HepG2 (cell line): ENCODE data around the gene C13orf42. TPM values are rescaled to one million over a fixed set of nuclear protein-coding genes. Genes with fewer than 3 reads are reported as not detected.

Experiments used
- ATAC-seq: fragments of 200-7000 bp; cut with Tn5 transposase; 3 replicates; pipeline ENCODE4 v1.9.1; 2020; ENCODE audit warnings: mild to moderate bottlenecking, moderate library complexity
- BruUV-seq: library from RNA; stranded (reverse); fragments of 400-500 nt; replicated peaks from 2 replicates; lab custom pipeline; 2021; lab: Mats Ljungman, UMichigan
- CTCF ChIA-PET: fragments of 300-600 bp; formaldehyde crosslinking; extraction: SDS; loops from one replicate; lab custom pipeline; 2021; ENCODE audit warnings: low total read pairs, inconsistent platforms, low intra/inter-chr PET ratio; lab: Yijun Ruan, JAX
- POLR2A ChIA-PET: fragments of 350-600 bp; sonication (Branson Sonifier 250); formaldehyde crosslinking; loops from one replicate; lab custom pipeline; 2020; ENCODE audit warnings: antibody characterized with exemption, inconsistent platforms; lab: Yijun Ruan, JAX
- DNase-seq: peaks from one replicate; pipeline ENCODE4 v3.0.0-alpha.2; 2015; ENCODE audit warnings: low spot score
- FAIRE-seq: peaks from 3 replicates; lab custom pipeline; 2011; peaks lifted over from hg19 to GRCh38; lab: Jason Lieb, UNC
- H2AFZ ChIP-seq: one replicate; pipeline ENCODE4 v1.6.1; 2011; ENCODE audit warnings: low read length, inconsistent platforms
- H3K27ac ChIP-seq: fragments of 300-600 bp; 3 replicates; pipeline ENCODE4 v1.8.0; 2011; ENCODE audit warnings: mixed run types, mild to moderate bottlenecking, mixed read lengths, low read length, inconsistent platforms; ENCODE audit not compliant: insufficient read depth; ENCODE audit errors: extremely low read length
- H3K27me3 ChIP-seq, 2 experiments: fragments of 200-600 bp in 1 of 2; 2 replicates in 1 of 2; 3 replicates in 1 of 2; pipeline versions ENCODE4 v1.6.0 to v1.8.0; 2011; ENCODE audit warnings: low read length in 2 of 2, mild to moderate bottlenecking in 2 of 2, moderate library complexity in 2 of 2, inconsistent platforms in 1 of 2; ENCODE audit not compliant: insufficient read depth in 2 of 2, control insufficient read depth in 1 of 2
- H3K36me3 ChIP-seq, 2 experiments: fragments of 200-600 bp in 1 of 2; replicated peaks in 1 of 2; 2 replicates in 1 of 2; 3 replicates in 1 of 2; pipeline versions ENCODE4 v1.5.1 to v1.8.0; 2011; ENCODE audit warnings: low read length in 2 of 2, inconsistent platforms in 1 of 2; ENCODE audit not compliant: insufficient read depth in 2 of 2, control insufficient read depth in 1 of 2
- H3K4me1 ChIP-seq: 2 replicates; pipeline ENCODE4 v1.5.1; 2012; ENCODE audit warnings: low read length, inconsistent platforms; ENCODE audit not compliant: insufficient read depth
- H3K4me2 ChIP-seq: 2 replicates; pipeline ENCODE4 v1.6.0; 2011; ENCODE audit warnings: low read depth, low read length, inconsistent platforms
- H3K4me3 ChIP-seq, 3 experiments: fragments of 200-600 bp in 1 of 3; sonication (generic), shearing (Covaris generic) in 1 of 3; replicated peaks in 1 of 3; 2 replicates each; pipeline ENCODE4 v1.5.1; 2011 to 2016; ENCODE audit warnings: low read length in 3 of 3, inconsistent platforms in 2 of 3, low read depth in 2 of 3, mild to moderate bottlenecking in 2 of 3, control low read depth in 1 of 3, mixed read lengths in 1 of 3; ENCODE audit not compliant: insufficient read depth in 1 of 3
- H3K79me2 ChIP-seq: one replicate; pipeline ENCODE4 v1.6.1; 2011; ENCODE audit warnings: low read length, inconsistent platforms; ENCODE audit not compliant: insufficient read depth
- H3K9ac ChIP-seq: 2 replicates; pipeline ENCODE4 v1.6.0; 2011; ENCODE audit warnings: mild to moderate bottlenecking, low read depth, low read length, inconsistent platforms; ENCODE audit not compliant: insufficient read depth
- H3K9me3 ChIP-seq: 2 replicates; pipeline ENCODE4 v1.5.1; 2012; ENCODE audit warnings: mild to moderate bottlenecking, low read length
- H4K20me1 ChIP-seq: 2 replicates; pipeline ENCODE4 v1.6.0; 2011; ENCODE audit warnings: inconsistent platforms, mild to moderate bottlenecking, low read length, moderate library complexity; ENCODE audit not compliant: insufficient read depth
- AGO1 ChIP-seq: fragments of 200-400 bp; formaldehyde crosslinking; IDR thresholded peaks from 2 replicates; pipeline ENCODE4 v1.6.1; 2017; ENCODE audit warnings: mild to moderate bottlenecking, low read depth, low read length, moderate library complexity; ENCODE audit not compliant: poor library complexity, severe bottlenecking
- AKAP8 ChIP-seq: sonication (generic); formaldehyde crosslinking; IDR thresholded peaks from 2 replicates; pipeline ENCODE4 v1.5.1; 2020; ENCODE audit warnings: mild to moderate bottlenecking, missing genetic modification reagents
- CENPX ChIP-seq: sonication (generic); formaldehyde crosslinking; IDR thresholded peaks from 2 replicates; pipeline ENCODE4 v1.9.0; 2021; ENCODE audit warnings: mild to moderate bottlenecking, missing genetic modification reagents, moderate library complexity
- MLLT10 ChIP-seq: sonication (generic); formaldehyde crosslinking; IDR thresholded peaks from 2 replicates; pipeline ENCODE4 v1.4.0; 2020; ENCODE audit warnings: missing genetic modification reagents
- PAX8 ChIP-seq: sonication (generic); formaldehyde crosslinking; IDR thresholded peaks from 2 replicates; pipeline ENCODE4 v1.8.0; 2022; ENCODE audit warnings: mild to moderate bottlenecking, missing genetic modification reagents, borderline replicate concordance
- PHF20 ChIP-seq: sonication (generic); formaldehyde crosslinking; IDR thresholded peaks from 2 replicates; pipeline ENCODE4 v1.5.0; 2020; ENCODE audit warnings: mild to moderate bottlenecking, missing genetic modification reagents
- SMARCE1 ChIP-seq: fragments of 450-650 bp; IDR thresholded peaks from 2 replicates; pipeline ENCODE4 v1.6.1; 2017; ENCODE audit warnings: borderline replicate concordance
- SNAPC2 ChIP-seq: sonication (generic); formaldehyde crosslinking; IDR thresholded peaks from 2 replicates; pipeline ENCODE4 v1.8.1; 2022; ENCODE audit warnings: mild to moderate bottlenecking, missing genetic modification reagents
- TARDBP ChIP-seq: sonication (generic); formaldehyde crosslinking; IDR thresholded peaks from 2 replicates; pipeline ENCODE4 v1.8.0; 2022; ENCODE audit warnings: mild to moderate bottlenecking, missing genetic modification reagents
- THAP9 ChIP-seq: sonication (generic); formaldehyde crosslinking; IDR thresholded peaks from 2 replicates; pipeline ENCODE4; 2020; ENCODE audit warnings: missing genetic modification reagents, mild to moderate bottlenecking, borderline replicate concordance
- ZBTB34 ChIP-seq: sonication (generic); formaldehyde crosslinking; IDR thresholded peaks from 2 replicates; pipeline ENCODE4 v1.8.0; 2022; ENCODE audit warnings: mild to moderate bottlenecking, missing genetic modification reagents
- ZNF180 ChIP-seq: sonication (generic); formaldehyde crosslinking; IDR thresholded peaks from 2 replicates; pipeline ENCODE4 v1.4.0; 2020; ENCODE audit warnings: low read depth, missing genetic modification reagents, borderline replicate concordance
- ZNF446 ChIP-seq: sonication (generic); formaldehyde crosslinking; IDR thresholded peaks from 2 replicates; pipeline ENCODE4 v1.5.0; 2020; ENCODE audit warnings: mild to moderate bottlenecking, missing genetic modification reagents
- ZNF530 ChIP-seq: sonication (generic); formaldehyde crosslinking; IDR thresholded peaks from 2 replicates; pipeline ENCODE4 v1.5.0; 2020; ENCODE audit warnings: low read depth, mild to moderate bottlenecking, missing genetic modification reagents
- ZNF75D ChIP-seq: sonication (generic); formaldehyde crosslinking; IDR thresholded peaks from 2 replicates; pipeline ENCODE4 v1.8.1; 2023; ENCODE audit warnings: missing genetic modification reagents, mild to moderate bottlenecking, borderline replicate concordance
- ZNF761 ChIP-seq: sonication (generic); formaldehyde crosslinking; conservative IDR thresholded peaks from 2 replicates; pipeline ENCODE4 v1.4.0; 2020; ENCODE audit warnings: mild to moderate bottlenecking, missing genetic modification reagents
- WGBS: methylation state at CpG from one replicate; pipeline ENCODE4 v1.1.6; 2017; ENCODE audit warnings: low lambda C conversion rate; 5-methylcytosine and 5-hydroxymethylcytosine counted together
- in situ Hi-C: cut with HindIII; loops from 2 replicates; pipeline ENCODE4 v1.10.0; 2017; ENCODE audit warnings: low pct_unique_long_range_greater_than_20kb; ENCODE audit not compliant: extremely low pct_ligation_motif_present
- intact Hi-C: fragments of 100-400 bp; cut with micrococcal nuclease; formaldehyde crosslinking; loops from one replicate; pipeline ENCODE4 v1.10.0; 2022; ENCODE audit not compliant: unreplicated experiment
- polyA plus RNA-seq, 8 experiments: library from polyadenylated mRNA; depleted of rRNA in 3 of 8; stranded (reverse) in 7 of 8; unstranded in 1 of 8; fragments of >200 nt; fragmentation: Illumina TruSeq in 4 of 8; extraction: Trizol in 4 of 8; gene quantifications; 2 replicates each; pipeline versions ENCODE4 v1.2.1 to v1.2.3, GENCODE V29; 2011 to 2016; ENCODE audit warnings: low read depth in 4 of 8, missing spikeins in 1 of 8, mixed read lengths in 1 of 8; ENCODE audit not compliant: insufficient read depth in 1 of 8
- total RNA-seq, 5 experiments: library from RNA; depleted of rRNA; stranded (reverse); fragments of >200 nt; fragmentation: Illumina TruSeq; extraction: Trizol; gene quantifications; 2 replicates each; pipeline ENCODE4 v1.2.3, GENCODE V29; 2016; ENCODE audit warnings: low read depth in 1 of 5

The C13orf42 gene
- total and polyA plus RNA-seq, 2 of the 13 experiments (the other 11 are each of a cell fraction or from before 2014, with no cell fraction given): not detected

GRCh38 chr13:51155776-51156515 is 44.9 kb upstream of the C13orf42 start:
- Histone ChIP-seq H3K27ac (no peak overlapping the region), H3K4me1 (no peaks in the 10 kb centered on the region), H3K27me3 (0 out of 5 replicates have a peak, but pooled peaks cover 0 to 11% of the 10 kb centered on the region in 2 experiments), H4K20me1 (no peaks in the 10 kb centered on the region), H3K79me2 (no peaks in the 10 kb centered on the region), H3K4me2 (no peak overlapping the region), H3K4me3 (no peak overlapping the region), H3K36me3 (no peaks in the 10 kb centered on the region), H3K9ac (no peak overlapping the region), H2AFZ (no peak overlapping the region), H3K9me3 (no peaks in the 10 kb centered on the region)
- no TSS peak for BruUV-seq
- ChIA-PET POLR2A (no interaction called here), CTCF (no interaction called here)
- intact Hi-C loops: no loop called here
- ATAC-seq (no peak), DNase-seq (no peak), FAIRE-seq (no peak)
- WGBS: 26% methylated on average over 8 of the region's 8 CpGs
- in situ Hi-C loops: loop anchor here (10.0 kb wide), 1 partner anchor 129 kb away; no protein-coding TSS in a partner anchor
- TF ChIP-seq ZNF446 (CRISPR knock-in tag): no peak
- TF ChIP-seq ZNF761 (CRISPR knock-in tag): no peak
- no peak for TF ChIP-seq PAX8 (CRISPR knock-in tag)
- TF ChIP-seq SNAPC2 (CRISPR knock-in tag): no peak
- no peak for TF ChIP-seq PHF20 (CRISPR knock-in tag)
- TF ChIP-seq CENPX (CRISPR knock-in tag): no peak
- no peak for TF ChIP-seq AKAP8 (CRISPR knock-in tag)
- no peak for TF ChIP-seq SMARCE1
- TF ChIP-seq TARDBP: no peak
- no peak for TF ChIP-seq ZBTB34 (CRISPR knock-in tag)
- TF ChIP-seq AGO1: no peak
- TF ChIP-seq MLLT10 (CRISPR knock-in tag): no peak
- no peak for TF ChIP-seq THAP9 (CRISPR knock-in tag)
- TF ChIP-seq ZNF75D (CRISPR knock-in tag): no peak
- TF ChIP-seq ZNF530 (CRISPR knock-in tag): no peak
- TF ChIP-seq ZNF180 (CRISPR knock-in tag): no peak
